Measurements from ENCODE around the gene PPIE. TPM values are rescaled to one million over a fixed set of nuclear protein-coding genes. Genes with fewer than 3 reads are reported as not detected.
A peak's percentile ranks its signal among the peaks of the same experiment; 100 is the strongest.

The PPIE gene
- total RNA-seq, 1 donor from 2014 or later = 38.7 TPM

GRCh38 chr1:39720094-39720999 lies 18.3 kb upstream of the PPIE start:
- peak; percentile 63 to 77 for DNase-seq (ENCODE audit: low read depth in 2 of 2)

- no peak for DNase-seq (ENCODE audit: low read depth in 2 of 2)
Observed at GRCh38 chr1:39721664-39722063, 17.0 kb upstream of the PPIE start.

DNA sequence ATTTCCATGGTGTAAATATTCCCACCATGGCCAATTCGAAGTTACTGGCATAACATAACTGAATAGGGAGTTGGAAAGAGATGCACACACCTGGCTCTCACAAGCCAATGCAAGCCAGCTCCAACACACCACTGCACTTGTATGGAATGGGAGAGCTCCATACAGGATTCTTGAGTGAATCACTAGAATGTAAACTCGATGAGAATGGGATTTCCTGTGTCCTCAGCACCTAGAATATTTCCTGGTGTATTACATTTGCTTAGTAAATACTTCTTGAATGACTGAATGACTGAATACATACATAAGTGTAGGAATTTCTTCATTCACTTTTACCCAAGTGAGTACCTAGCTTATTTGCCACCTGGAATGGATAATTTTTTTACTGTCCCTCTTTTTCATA lies 16.2 kb upstream of the PPIE start:
- peak in 1 of 2 donors; percentile 25 for DNase-seq (ENCODE audit: low read depth in 2 of 2)

GRCh38 chr1:39726600-39726999 lies 12.1 kb upstream of the PPIE start:
- no peak for DNase-seq (ENCODE audit: low read depth in 2 of 2)

- DNase-seq (ENCODE audit: low read depth in 2 of 2) = peak; percentile 23 to 30
Observed at GRCh38 chr1:39727221-39727931, 11.3 kb upstream of the PPIE start.

DNA sequence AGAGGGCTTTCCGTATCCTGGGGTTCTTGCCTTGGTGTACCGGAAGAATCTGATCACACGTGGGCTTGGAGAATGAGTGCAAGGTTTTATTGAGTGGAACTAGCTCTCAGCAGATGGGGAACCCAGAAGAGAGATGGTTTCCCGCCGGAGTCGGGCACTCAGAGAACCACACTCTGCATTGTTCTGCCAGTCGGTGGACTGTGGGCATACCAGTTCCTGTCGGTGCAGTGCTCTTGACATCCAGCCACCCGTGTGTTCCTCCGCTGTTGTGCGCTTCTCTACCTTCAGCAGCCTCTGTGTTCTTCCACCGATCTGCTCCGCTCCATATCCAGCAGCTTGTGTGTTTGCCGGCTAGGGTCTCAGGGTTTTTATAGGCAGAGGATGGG lies 10.8 kb upstream of the PPIE start:
- DNase-seq (ENCODE audit: low read depth in 2 of 2) = no peak

DNA sequence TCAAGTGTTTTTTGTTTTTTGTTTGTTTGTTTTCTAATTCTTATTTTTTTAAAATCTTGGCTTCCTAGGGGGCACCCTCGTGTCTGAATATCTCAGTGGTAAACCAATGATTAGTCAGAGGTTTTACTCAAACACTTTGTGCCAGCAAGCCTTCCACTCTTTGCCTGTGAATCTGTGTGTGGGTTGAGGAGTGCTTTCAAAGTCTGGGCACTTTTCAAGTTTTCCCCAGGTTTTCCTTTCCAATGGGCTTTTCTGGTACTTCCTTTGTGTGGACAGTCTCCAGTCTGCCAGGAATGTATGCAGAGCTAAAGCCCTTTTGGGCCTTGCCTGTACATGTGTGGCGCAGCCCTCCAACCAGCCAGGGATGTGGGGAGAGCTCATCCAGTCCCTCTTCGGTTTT lies 9.7 kb upstream of the PPIE start:
- no peak for DNase-seq (ENCODE audit: low read depth in 2 of 2)

DNA sequence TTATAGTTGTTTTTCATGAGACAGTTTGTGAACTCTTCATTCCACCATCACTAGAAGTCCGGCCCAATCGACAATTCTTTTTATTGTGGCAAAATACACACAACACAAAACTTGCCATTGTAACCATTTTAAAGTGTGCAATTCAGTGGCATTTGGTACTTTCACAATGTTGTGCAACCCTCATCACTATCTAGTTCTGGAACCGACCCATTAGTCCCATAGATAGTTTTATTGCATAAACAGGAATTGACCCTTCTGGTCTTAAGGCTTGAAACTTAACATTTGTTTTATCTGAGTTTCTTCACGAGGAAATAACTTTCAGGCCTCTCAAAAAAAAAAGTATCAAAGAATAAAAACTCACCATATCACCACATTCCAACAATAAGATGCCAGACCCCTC lies 8.8 kb upstream of the PPIE start:
- DNase-seq (ENCODE audit: low read depth in 2 of 2) = no peak

- DNase-seq (ENCODE audit: low read depth in 2 of 2) = no peak
Observed at GRCh38 chr1:39732730-39733129, 6.0 kb upstream of the PPIE start.

DNA sequence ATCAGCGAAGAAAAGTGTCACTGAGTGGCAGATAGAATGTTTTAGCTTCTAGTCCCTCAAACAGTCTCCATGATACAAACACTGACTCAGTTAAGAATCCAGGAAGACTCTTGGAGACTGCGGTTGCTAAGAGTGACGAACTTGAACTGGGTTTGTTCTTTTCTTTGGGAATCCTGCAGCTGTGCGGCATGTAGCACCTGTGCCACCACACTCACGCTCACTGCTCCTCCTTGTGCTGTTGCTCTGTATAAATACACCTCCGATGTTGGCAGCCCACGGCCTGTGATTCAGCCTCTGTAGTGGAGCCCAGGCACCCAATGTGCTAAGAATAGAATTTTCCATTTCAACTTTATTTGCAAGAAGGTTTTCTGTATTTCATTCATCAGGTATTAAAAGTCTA lies 5.5 kb upstream of the PPIE start:
- no peak for DNase-seq (ENCODE audit: low read depth in 2 of 2)

GRCh38 chr1:39735731-39736130 lies 3.0 kb upstream of the PPIE start:
- DNase-seq (ENCODE audit: low read depth in 2 of 2) = no peak

DNA sequence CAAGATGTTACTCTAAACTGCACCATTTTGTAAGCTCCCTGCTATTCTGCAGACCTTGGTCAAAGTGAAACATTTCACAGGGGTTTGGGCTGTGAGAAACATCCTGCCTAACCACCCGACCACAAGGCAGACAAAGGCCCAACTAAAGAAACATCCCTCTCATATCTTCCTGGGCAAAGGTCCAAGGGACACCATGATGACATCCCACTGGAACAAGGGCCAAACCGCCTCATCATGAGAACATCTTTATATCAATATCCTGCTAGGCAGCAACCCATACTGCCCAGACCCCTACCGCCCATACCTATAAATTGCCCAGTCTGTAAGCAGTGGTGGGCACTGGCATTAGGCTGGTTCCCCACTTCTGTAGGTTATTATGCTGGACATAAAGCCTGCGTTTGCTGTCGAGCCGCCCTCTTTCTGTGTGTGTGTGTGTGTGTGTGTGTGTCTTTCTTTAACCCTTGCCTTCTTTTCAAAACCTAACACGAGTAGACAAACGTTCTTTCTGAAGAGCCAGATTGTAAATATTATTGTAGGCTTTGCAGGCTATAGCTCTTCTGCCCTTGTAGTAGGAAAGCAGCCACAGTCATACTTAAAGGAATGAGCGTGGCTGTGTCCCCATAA lies 1.0 kb upstream of the PPIE start:
- peak in 1 of 2 donors; percentile 70 for DNase-seq (ENCODE audit: low read depth in 2 of 2)

- DNase-seq (ENCODE audit: low read depth in 2 of 2) = no peak
Observed at GRCh38 chr1:39745016-39745670, 6.5 kb downstream of the PPIE start.

- peak; percentile 20 to 53 for DNase-seq (ENCODE audit: low read depth in 2 of 2)
Observed at GRCh38 chr1:39751595-39751994, 12.9 kb downstream of the PPIE start.

- DNase-seq (ENCODE audit: low read depth in 2 of 2) = no peak
Observed at GRCh38 chr1:39752703-39753102, 14.0 kb downstream of the PPIE start.

DNA sequence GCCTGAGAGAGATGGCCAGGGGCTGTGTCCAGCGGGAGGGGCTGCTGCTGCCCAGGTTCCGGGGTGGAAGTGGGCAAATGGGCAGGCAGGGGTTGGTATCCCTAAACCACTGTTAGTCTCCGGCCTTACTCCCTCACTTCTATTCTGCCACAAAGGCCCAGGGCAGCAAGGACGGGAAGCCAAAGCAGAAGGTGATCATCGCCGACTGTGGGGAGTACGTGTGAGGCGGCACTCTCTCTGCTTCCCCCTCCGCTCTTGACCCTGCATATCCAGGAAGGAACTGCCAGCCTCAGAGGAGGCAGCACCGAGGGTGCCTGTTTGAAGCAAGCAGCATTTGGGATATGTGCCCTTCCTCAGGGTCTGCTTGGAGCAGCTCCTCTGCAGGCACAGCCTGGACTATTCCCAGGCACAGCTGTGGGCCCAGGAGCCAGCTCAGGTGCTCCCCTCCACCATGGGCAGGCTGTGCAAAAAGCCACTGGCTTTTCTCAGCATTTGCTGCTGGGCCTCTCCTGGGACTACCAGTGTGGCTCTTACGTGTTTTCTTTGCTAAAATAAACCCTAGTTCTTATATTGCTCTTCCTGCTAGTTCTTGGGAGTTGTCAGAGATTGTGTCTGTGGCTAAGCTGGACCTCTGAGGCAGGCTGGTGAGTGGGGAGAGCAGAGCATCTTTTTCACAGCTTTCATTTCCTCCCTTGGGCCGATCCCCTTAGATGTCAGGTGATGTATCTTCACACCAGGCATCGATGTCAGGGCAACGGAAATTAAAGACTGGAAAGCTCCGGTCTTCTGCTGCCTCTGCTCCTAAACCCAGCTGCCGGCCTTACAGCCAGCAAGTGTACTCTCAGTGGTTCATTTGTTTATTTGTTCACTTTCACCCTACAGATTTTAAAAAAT lies 14.7 kb downstream of the PPIE start:
- no peak for DNase-seq (ENCODE audit: low read depth in 2 of 2)

DNA sequence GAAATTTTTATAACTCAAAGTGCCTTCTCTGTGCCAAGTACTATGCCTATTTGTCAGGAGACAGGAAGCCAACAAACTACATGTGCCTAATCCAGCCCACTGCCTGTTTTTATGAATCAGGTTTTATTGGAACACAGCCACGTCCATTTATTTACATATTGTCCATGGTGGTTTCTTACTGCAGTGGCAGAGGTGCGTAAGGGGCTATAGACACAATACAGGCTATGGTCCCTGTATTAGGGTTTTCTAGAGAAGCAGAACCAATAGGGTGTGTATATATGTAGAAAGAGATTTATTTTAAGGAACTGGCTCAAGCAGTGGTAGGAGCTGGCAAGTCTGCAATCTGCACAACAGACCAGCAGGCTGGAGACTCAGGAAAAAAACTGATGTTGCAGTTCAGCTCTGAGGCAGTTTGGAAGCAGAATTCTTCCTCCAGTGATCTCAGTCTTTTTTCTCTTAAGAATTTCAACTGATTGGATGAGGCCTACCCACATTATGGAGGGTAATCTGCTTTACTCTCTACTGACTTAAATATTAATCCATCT lies 15.4 kb downstream of the PPIE start:
- peak; percentile 84 to 88 for DNase-seq (ENCODE audit: low read depth in 2 of 2)

DNA sequence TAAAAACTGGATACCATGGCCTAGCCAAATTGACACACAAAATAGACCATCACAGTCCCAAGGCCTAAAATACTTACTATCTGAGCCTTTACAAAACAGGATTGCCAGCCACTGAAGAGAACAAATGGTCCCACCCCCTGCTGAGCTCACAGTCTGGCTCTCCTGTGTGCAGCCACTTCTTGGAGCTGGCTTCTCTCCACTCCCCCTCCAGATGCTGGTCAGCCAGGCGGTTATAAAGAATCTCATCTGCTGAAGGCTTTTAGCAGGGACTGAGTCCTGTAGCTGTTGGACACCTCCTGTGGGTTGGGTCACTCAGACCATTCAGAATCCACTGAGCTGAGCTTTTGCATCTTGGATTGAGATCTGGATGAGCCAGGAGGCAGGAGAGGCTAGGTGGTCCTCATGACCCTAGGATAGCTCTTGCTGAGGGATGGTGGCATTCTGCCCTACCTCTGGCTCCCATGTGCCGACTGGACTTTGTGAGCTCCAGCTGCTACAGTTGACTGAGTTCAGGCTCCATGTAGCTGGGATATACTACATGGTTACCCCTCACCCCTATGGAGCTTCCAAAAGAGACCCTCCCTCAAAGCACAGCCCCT lies 16.3 kb downstream of the PPIE start:
- DNase-seq (ENCODE audit: low read depth in 2 of 2) = no peak

GRCh38 chr1:39755965-39756659 lies 17.4 kb downstream of the PPIE start:
- peak; percentile 31 to 60 for DNase-seq (ENCODE audit: low read depth in 2 of 2)

All from lung microvascular endothelial cell (primary cell).